Sigmoid colon (tissue), 3 donors: ENCODE results near the gene MYH11.

Source experiments
- CTCF ChIP-seq, 4 experiments: fragments of 450-650 bp in 3 of 4; fragments of 200-600 bp in 1 of 4; IDR thresholded peaks; one replicate each; pipeline ENCODE4 v1.5.1; 2016 to 2019; ENCODE audit warnings: antibody characterized with exemption in 4 of 4, mild to moderate bottlenecking in 3 of 4, moderate library complexity in 2 of 4
- POLR2A ChIP-seq, 2 donors: fragments of 450-650 bp; IDR thresholded peaks; one replicate each; pipeline ENCODE4 v1.6.1; 2016; ENCODE audit warnings: antibody characterized with exemption in 2 of 2, mild to moderate bottlenecking in 2 of 2, moderate library complexity in 2 of 2

GRCh38 chr16:15885560-15886001 lies 28.8 kb upstream of the MYH11 start:
- TF ChIP-seq POLR2A (IDR thresholded peaks at IDR 0.05), result no peak
- TF ChIP-seq CTCF (IDR thresholded peaks at IDR 0.05), result no peak
